Suprapubic skin (tissue), 4 donors: Measurements from ENCODE around the gene HBG2. TPM values are rescaled to one million over a fixed set of nuclear protein-coding genes. Genes with fewer than 3 reads are reported as not detected.

Source experiments
- DNase-seq, 2 donors: peaks; one replicate each; pipeline ENCODE4 v3.0.0-alpha.2; 2019; ENCODE audit warnings: low spot score in 2 of 2
- H3K27ac ChIP-seq: fragments of 200-600 bp; sonication (generic); one replicate; pipeline ENCODE4 v1.5.1; 2019
- H3K27me3 ChIP-seq: fragments of 200-600 bp; sonication (generic); one replicate; pipeline ENCODE4 v1.5.1; 2019
- H3K36me3 ChIP-seq: fragments of 200-600 bp; sonication (generic); one replicate; pipeline ENCODE4 v1.5.1; 2019
- H3K4me1 ChIP-seq: fragments of 200-600 bp; sonication (generic); one replicate; pipeline ENCODE4 v1.5.1; 2019
- H3K4me3 ChIP-seq: fragments of 200-600 bp; sonication (generic); one replicate; pipeline ENCODE4 v1.5.1; 2019; ENCODE audit warnings: mild to moderate bottlenecking
- H3K9me3 ChIP-seq: fragments of 200-600 bp; sonication (generic); one replicate; pipeline ENCODE4 v1.5.1; 2019
- CTCF ChIP-seq, 2 donors: fragments of 200-600 bp in 1 of 2; fragments of 450-650 bp in 1 of 2; sonication (generic) in 1 of 2; IDR thresholded peaks; one replicate each; pipeline ENCODE4 v1.5.1; 2016 to 2019; ENCODE audit warnings: antibody characterized with exemption in 2 of 2, mild to moderate bottlenecking in 1 of 2, moderate library complexity in 1 of 2
- EP300 ChIP-seq: sonication (generic); formaldehyde crosslinking; IDR thresholded peaks from one replicate; pipeline ENCODE4 v1.6.1; 2017; ENCODE audit warnings: antibody characterized with exemption
- POLR2A ChIP-seq, 2 donors: fragments of 450-650 bp; IDR thresholded peaks; one replicate each; pipeline ENCODE4 v1.6.1; 2017; ENCODE audit warnings: antibody characterized with exemption in 2 of 2, mild to moderate bottlenecking in 2 of 2, moderate library complexity in 2 of 2
- POLR2AphosphoS5 ChIP-seq, 3 donors: sonication (generic); formaldehyde crosslinking; IDR thresholded peaks; one replicate each; pipeline ENCODE4 v1.6.1; 2017; ENCODE audit warnings: antibody characterized with exemption in 3 of 3
- WGBS: methylation state at CpG from one replicate; pipeline ENCODE4 v1.1.5; 2018; 5-methylcytosine and 5-hydroxymethylcytosine counted together
- total RNA-seq, 4 donors: library from RNA; depleted of rRNA; stranded (reverse); fragments of >200 nt; gene quantifications; one replicate each; pipeline ENCODE4 v1.1.0, GENCODE V29; 2016

HBG2 gene
- total RNA-seq, 4 donors from 2014 or later, result not detected

GRCh38 chr11:5229356-5229755 is 25.2 kb downstream of the HBG2 start:
- WGBS, result 82% methylated on average over 1 of the region's 1 CpG

GRCh38 chr11:5228124-5228523 is 26.5 kb downstream of the HBG2 start:
- no peaks in the 10 kb centered on the region for H3K9me3 ChIP-seq
- no peak overlapping the region for H3K4me3 ChIP-seq
- no peaks in the 10 kb centered on the region for H3K4me1 ChIP-seq
- no peak for DNase-seq
- H3K27me3 ChIP-seq, result no peaks in the 10 kb centered on the region
- H3K27ac ChIP-seq, result no peak overlapping the region
- 35% methylated on average over 5 of the region's 5 CpGs for WGBS
- TF ChIP-seq EP300 (no peak), POLR2A (IDR thresholded peaks at IDR 0.05) (no peak), CTCF (IDR thresholded peaks at IDR 0.05) (no peak), POLR2AphosphoS5 (IDR thresholded peaks at IDR 0.05) (no peak)
- H3K36me3 ChIP-seq, result no peaks in the 10 kb centered on the region

More at GRCh38 chr11:5229356-5229755, 25.2 kb downstream of the HBG2 start:
- Histone ChIP-seq H3K36me3 (no peaks in the 10 kb centered on the region), H3K27me3 (no peaks in the 10 kb centered on the region), H3K27ac (no peak overlapping the region), H3K9me3 (no peaks in the 10 kb centered on the region), H3K4me1 (no peaks in the 10 kb centered on the region), H3K4me3 (no peak overlapping the region)
- no peak for DNase-seq
- no peak for TF ChIP-seq POLR2A (IDR thresholded peaks at IDR 0.05)
- no peak for TF ChIP-seq EP300
- no peak for TF ChIP-seq POLR2AphosphoS5 (IDR thresholded peaks at IDR 0.05)
- TF ChIP-seq CTCF (IDR thresholded peaks at IDR 0.05), result no peak

GRCh38 chr11:5227681-5228080 is 26.9 kb downstream of the HBG2 start:
- Histone ChIP-seq H3K36me3 (no peaks in the 10 kb centered on the region), H3K27ac (no peak overlapping the region), H3K4me3 (no peak overlapping the region), H3K4me1 (no peaks in the 10 kb centered on the region), H3K27me3 (no peaks in the 10 kb centered on the region), H3K9me3 (no peaks in the 10 kb centered on the region)
- TF ChIP-seq POLR2AphosphoS5 (IDR thresholded peaks at IDR 0.05), result no peak
- no peak for TF ChIP-seq POLR2A (IDR thresholded peaks at IDR 0.05)
- no peak for TF ChIP-seq CTCF (IDR thresholded peaks at IDR 0.05)
- no peak for TF ChIP-seq EP300
- DNase-seq, result no peak
- WGBS, result 37% methylated on average over 1 of the region's 1 CpG

GRCh38 chr11:5226732-5227310 is 27.8 kb downstream of the HBG2 start, which contains the start of gene HBB:
HBB (minus strand) TSS chr11:5227071; CDS start chr11:5227021, 50 bp downstream.
- H3K4me3 ChIP-seq, result no peak within 1 kb of the TSS
- no peak within 1 kb of the TSS for H3K27ac ChIP-seq
- no peak for DNase-seq
- TF ChIP-seq POLR2A (IDR thresholded peaks at IDR 0.05) (no peak), POLR2AphosphoS5 (IDR thresholded peaks at IDR 0.05) (no peak), CTCF (IDR thresholded peaks at IDR 0.05) (no peak), EP300 (no peak)
- H3K4me1 ChIP-seq, result no peaks in the 10 kb centered on the region
- H3K27me3 ChIP-seq, result no peaks in the 10 kb centered on the region
- WGBS, result 73% methylated on average over 3 of the region's 3 CpGs
- H3K9me3 ChIP-seq, result no peaks in the 10 kb centered on the region
- no peaks in the 10 kb centered on the region for H3K36me3 ChIP-seq

- no peak for DNase-seq
- Histone ChIP-seq H3K27me3 (no peaks in the 10 kb centered on the region), H3K4me3 (no peak overlapping the region), H3K36me3 (no peaks in the 10 kb centered on the region), H3K4me1 (no peaks in the 10 kb centered on the region), H3K9me3 (no peaks in the 10 kb centered on the region), H3K27ac (no peak overlapping the region)
- WGBS, result 73% methylated on average over 2 of the region's 2 CpGs
- no peak for TF ChIP-seq CTCF (IDR thresholded peaks at IDR 0.05)
These were observed 29.1 kb downstream of the HBG2 start for GRCh38 chr11:5225480-5225871.
